Measurements from ENCODE around the gene SNED1. TPM values are rescaled to one million over a fixed set of nuclear protein-coding genes. Genes with fewer than 3 reads are reported as not detected.

Gene SNED1
- polyA plus RNA-seq, 1 donor (not counting 4 experiments of a cell fraction or from before 2014, with no cell fraction given) = 0.12 TPM

DNA sequence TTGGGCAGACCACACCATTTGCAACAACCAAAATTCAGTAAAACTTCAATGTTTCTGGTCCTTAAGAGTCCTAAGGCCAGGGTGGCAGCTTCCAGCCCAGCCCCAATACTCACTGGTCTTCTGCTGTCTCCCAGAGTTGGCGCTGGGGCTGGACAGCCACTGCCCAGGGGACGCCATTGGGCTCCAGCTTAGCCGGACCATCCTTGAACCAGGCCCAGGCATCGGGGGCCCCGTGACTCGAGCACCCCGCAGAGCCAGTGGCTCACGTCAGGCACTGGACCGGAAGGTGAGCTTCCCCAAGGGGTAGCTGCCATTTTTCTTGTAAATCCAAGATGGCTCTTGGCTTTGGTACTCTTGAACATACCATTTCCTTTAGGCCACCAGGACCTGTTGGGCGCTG, 21.8 kb downstream of the SNED1 start:
- H3K4me1 ChIP-seq (ENCODE audit: control insufficient read depth, extremely low read depth, insufficient read depth, low read length) = no peaks in the 10 kb centered on the region
- no peak overlapping the region for H3K27ac ChIP-seq (ENCODE audit: control insufficient read depth, insufficient read depth, low read length)
- no peaks in the 10 kb centered on the region for H3K36me3 ChIP-seq (ENCODE audit: control insufficient read depth in 2 of 2, extremely low read depth in 1 of 2, insufficient read depth in 2 of 2, low read length in 2 of 2)
- no peaks in the 10 kb centered on the region for H3K27me3 ChIP-seq (ENCODE audit: control insufficient read depth, extremely low read depth, insufficient read depth, low read length)
- H3K9me1 ChIP-seq (ENCODE audit: control insufficient read depth, extremely low read depth, insufficient read depth, low read length) = no peaks in the 10 kb centered on the region
- H3K9ac ChIP-seq (ENCODE audit: control insufficient read depth, extremely low read depth, insufficient read depth, low read length) = no peak overlapping the region
- no peak overlapping the region for H3K4me3 ChIP-seq (ENCODE audit: control insufficient read depth in 2 of 3, extremely low read depth in 1 of 3, insufficient read depth in 2 of 3, low read depth in 1 of 3, low read length in 3 of 3)
- peaks cover 3% of the 10 kb centered on the region for H3K9me3 ChIP-seq (ENCODE audit: control insufficient read depth, low read depth, low read length)
- dilution Hi-C loops (cut with MboI; ENCODE audit: extremely low pct_ligation_motif_present, low sequenced_read_pairs) = no loop called here
- no peak overlapping the region for H3K4me2 ChIP-seq (ENCODE audit: control insufficient read depth, extremely low read depth, insufficient read depth, low read depth, low read length)
- TF ChIP-seq, protein P1, sequence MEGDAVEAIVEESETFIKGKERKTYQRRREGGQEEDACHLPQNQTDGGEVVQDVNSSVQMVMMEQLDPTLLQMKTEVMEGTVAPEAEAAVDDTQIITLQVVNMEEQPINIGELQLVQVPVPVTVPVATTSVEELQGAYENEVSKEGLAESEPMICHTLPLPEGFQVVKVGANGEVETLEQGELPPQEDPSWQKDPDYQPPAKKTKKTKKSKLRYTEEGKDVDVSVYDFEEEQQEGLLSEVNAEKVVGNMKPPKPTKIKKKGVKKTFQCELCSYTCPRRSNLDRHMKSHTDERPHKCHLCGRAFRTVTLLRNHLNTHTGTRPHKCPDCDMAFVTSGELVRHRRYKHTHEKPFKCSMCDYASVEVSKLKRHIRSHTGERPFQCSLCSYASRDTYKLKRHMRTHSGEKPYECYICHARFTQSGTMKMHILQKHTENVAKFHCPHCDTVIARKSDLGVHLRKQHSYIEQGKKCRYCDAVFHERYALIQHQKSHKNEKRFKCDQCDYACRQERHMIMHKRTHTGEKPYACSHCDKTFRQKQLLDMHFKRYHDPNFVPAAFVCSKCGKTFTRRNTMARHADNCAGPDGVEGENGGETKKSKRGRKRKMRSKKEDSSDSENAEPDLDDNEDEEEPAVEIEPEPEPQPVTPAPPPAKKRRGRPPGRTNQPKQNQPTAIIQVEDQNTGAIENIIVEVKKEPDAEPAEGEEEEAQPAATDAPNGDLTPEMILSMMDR (optimal IDR thresholded peaks at IDR 0.05 in 1 of 3, IDR thresholded peaks at IDR 0.05 in 1 of 3, conservative IDR thresholded peaks at IDR 0.05 in 1 of 3; ENCODE audit: extremely low read depth in 1 of 3, insufficient read depth in 2 of 3, low read length in 3 of 3) = no peak
- no peak for TF ChIP-seq EZH2 (IDR thresholded peaks at IDR 0.05; ENCODE audit: low read length)
- H4K20me1 ChIP-seq (ENCODE audit: control insufficient read depth, extremely low read depth, insufficient read depth, low read length) = no peaks in the 10 kb centered on the region
- DNase-seq (ENCODE audit: low read depth, low spot score) = no peak
- no peak for FAIRE-seq
- no peaks in the 10 kb centered on the region for H3K79me2 ChIP-seq (ENCODE audit: control insufficient read depth, insufficient read depth, low read length)
- no peak overlapping the region for H2AFZ ChIP-seq (ENCODE audit: control insufficient read depth, low read length)

- Histone ChIP-seq H3K27me3 (ENCODE audit: control insufficient read depth, extremely low read depth, insufficient read depth, low read length) (no peaks in the 10 kb centered on the region), H3K4me2 (ENCODE audit: control insufficient read depth, extremely low read depth, insufficient read depth, low read depth, low read length) (no peak overlapping the region), H3K4me1 (ENCODE audit: control insufficient read depth, extremely low read depth, insufficient read depth, low read length) (no peaks in the 10 kb centered on the region), H3K9me1 (ENCODE audit: control insufficient read depth, extremely low read depth, insufficient read depth, low read length) (no peaks in the 10 kb centered on the region), H3K36me3 (ENCODE audit: control insufficient read depth in 2 of 2, extremely low read depth in 1 of 2, insufficient read depth in 2 of 2, low read length in 2 of 2) (no peaks in the 10 kb centered on the region), H3K27ac (ENCODE audit: control insufficient read depth, insufficient read depth, low read length) (no peak overlapping the region), H4K20me1 (ENCODE audit: control insufficient read depth, extremely low read depth, insufficient read depth, low read length) (no peaks in the 10 kb centered on the region), H3K9me3 (ENCODE audit: control insufficient read depth, low read depth, low read length) (peaks cover 3% of the 10 kb centered on the region), H2AFZ (ENCODE audit: control insufficient read depth, low read length) (no peak overlapping the region), H3K9ac (ENCODE audit: control insufficient read depth, extremely low read depth, insufficient read depth, low read length) (no peak overlapping the region), H3K4me3 (ENCODE audit: control insufficient read depth in 2 of 3, extremely low read depth in 1 of 3, insufficient read depth in 2 of 3, low read depth in 1 of 3, low read length in 3 of 3) (no peak overlapping the region), H3K79me2 (ENCODE audit: control insufficient read depth, insufficient read depth, low read length) (no peaks in the 10 kb centered on the region)
- FAIRE-seq (no peak), DNase-seq (ENCODE audit: low read depth, low spot score) (no peak)
- dilution Hi-C loops (cut with MboI; ENCODE audit: extremely low pct_ligation_motif_present, low sequenced_read_pairs) = no loop called here
- TF ChIP-seq EZH2 (IDR thresholded peaks at IDR 0.05; ENCODE audit: low read length) = no peak
Measured at GRCh38 chr2:241020629-241021190, 22.3 kb downstream of the SNED1 start.

DNA sequence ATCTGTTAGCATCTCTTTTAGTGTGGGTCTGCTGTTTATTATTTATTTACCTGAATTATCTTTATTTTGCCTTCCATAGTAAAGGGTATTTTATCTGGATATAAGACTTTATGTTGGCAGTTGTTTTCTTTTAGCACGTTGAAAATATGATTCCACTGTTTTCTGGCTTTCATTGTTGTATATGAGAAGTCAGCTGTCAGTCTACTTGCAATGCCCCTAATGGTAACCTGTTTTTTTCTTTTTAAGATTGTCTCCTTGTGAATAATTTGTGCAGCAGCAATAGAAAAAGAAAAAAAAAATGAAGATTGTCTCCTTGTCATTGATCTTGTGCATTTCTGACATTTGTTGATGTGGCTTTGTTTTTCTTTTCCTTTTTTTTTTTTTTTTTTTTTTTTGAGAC, 27.2 kb downstream of the SNED1 start:
- TF ChIP-seq, protein P1 (optimal IDR thresholded peaks at IDR 0.05 in 1 of 3, IDR thresholded peaks at IDR 0.05 in 1 of 3, conservative IDR thresholded peaks at IDR 0.05 in 1 of 3; ENCODE audit: extremely low read depth in 1 of 3, insufficient read depth in 2 of 3, low read length in 3 of 3) = no peak
- no peak for TF ChIP-seq EZH2 (IDR thresholded peaks at IDR 0.05; ENCODE audit: low read length)
- Histone ChIP-seq H3K9me3 (ENCODE audit: control insufficient read depth, low read depth, low read length) (peaks cover 3% of the 10 kb centered on the region), H3K4me1 (ENCODE audit: control insufficient read depth, extremely low read depth, insufficient read depth, low read length) (no peaks in the 10 kb centered on the region), H3K36me3 (ENCODE audit: control insufficient read depth in 2 of 2, extremely low read depth in 1 of 2, insufficient read depth in 2 of 2, low read length in 2 of 2) (no peaks in the 10 kb centered on the region), H3K4me3 (ENCODE audit: control insufficient read depth in 2 of 3, extremely low read depth in 1 of 3, insufficient read depth in 2 of 3, low read depth in 1 of 3, low read length in 3 of 3) (no peak overlapping the region), H3K27me3 (ENCODE audit: control insufficient read depth, extremely low read depth, insufficient read depth, low read length) (no peaks in the 10 kb centered on the region), H3K4me2 (ENCODE audit: control insufficient read depth, extremely low read depth, insufficient read depth, low read depth, low read length) (no peak overlapping the region), H2AFZ (ENCODE audit: control insufficient read depth, low read length) (no peak overlapping the region), H3K79me2 (ENCODE audit: control insufficient read depth, insufficient read depth, low read length) (no peaks in the 10 kb centered on the region), H3K9ac (ENCODE audit: control insufficient read depth, extremely low read depth, insufficient read depth, low read length) (no peak overlapping the region), H3K27ac (ENCODE audit: control insufficient read depth, insufficient read depth, low read length) (no peak overlapping the region), H3K9me1 (ENCODE audit: control insufficient read depth, extremely low read depth, insufficient read depth, low read length) (no peaks in the 10 kb centered on the region), H4K20me1 (ENCODE audit: control insufficient read depth, extremely low read depth, insufficient read depth, low read length) (no peaks in the 10 kb centered on the region)
- DNase-seq (ENCODE audit: low read depth, low spot score) (no peak), FAIRE-seq (no peak)
- dilution Hi-C loops (cut with MboI; ENCODE audit: extremely low pct_ligation_motif_present, low sequenced_read_pairs) = no loop called here
